HCT116 (cell line): ENCODE measurements around the gene TMEM62.

ENCODE experiments used
- CBX3 ChIP-seq: IDR thresholded peaks from 2 replicates; pipeline ENCODE4 v1.6.1; 2012; ENCODE audit warnings: low read depth
- CEBPB ChIP-seq: IDR thresholded peaks from 2 replicates; pipeline ENCODE4 v1.6.1; 2012; ENCODE audit warnings: low read depth
- CTCF ChIP-seq, 3 experiments: fragments of 200-600 bp in 1 of 3; sonication (generic) in 1 of 3; IDR thresholded peaks in 2 of 3; conservative IDR thresholded peaks in 1 of 3; 2 replicates each; pipeline ENCODE4 v1.5.1; 2012 to 2017; ENCODE audit warnings: low read depth in 2 of 3, low read length in 2 of 3, antibody characterized with exemption in 1 of 3, borderline replicate concordance in 1 of 3, control low read depth in 1 of 3, mild to moderate bottlenecking in 1 of 3, mixed read lengths in 1 of 3, mixed run types in 1 of 3, moderate library complexity in 1 of 3; ENCODE audit not compliant: insufficient read depth in 1 of 3
- EZH2phosphoT487 ChIP-seq: fragments of 200-600 bp; IDR thresholded peaks from 2 replicates; pipeline ENCODE4 v1.6.1; 2018; ENCODE audit warnings: antibody characterized with exemption, borderline replicate concordance
- JUND ChIP-seq: IDR thresholded peaks from 2 replicates; pipeline ENCODE4 v1.6.1; 2012
- POLR2A ChIP-seq: IDR thresholded peaks from 2 replicates; pipeline ENCODE4 v1.7.0; 2011; ENCODE audit warnings: borderline replicate concordance; ENCODE audit not compliant: insufficient read depth, insufficient read length; ENCODE audit errors: extremely low read depth
- POLR2AphosphoS5 ChIP-seq: IDR thresholded peaks from 2 replicates; pipeline ENCODE4 v1.6.1; 2011; ENCODE audit warnings: mild to moderate bottlenecking, low read depth, low read length, moderate library complexity
- RAD21 ChIP-seq: IDR thresholded peaks from 2 replicates; pipeline ENCODE4 v1.6.1; 2012; ENCODE audit warnings: low read depth, mild to moderate bottlenecking
- REST ChIP-seq: IDR thresholded peaks from 2 replicates; pipeline ENCODE4 v1.6.1; 2012; ENCODE audit warnings: low read depth
- SRF ChIP-seq: IDR thresholded peaks from 2 replicates; pipeline ENCODE4 v1.6.1; 2012; ENCODE audit warnings: low read depth

- TF ChIP-seq CTCF (IDR thresholded peaks at IDR 0.05 in 2 of 3, conservative IDR thresholded peaks at IDR 0.05 in 1 of 3; ENCODE audit: borderline replicate concordance in 1 of 3, insufficient read depth in 1 of 3, low read depth in 2 of 3, low read length in 2 of 3), result no peak
- no peak for TF ChIP-seq SRF
- TF ChIP-seq REST, result no peak
- no peak for TF ChIP-seq POLR2A
- TF ChIP-seq CEBPB, result no peak
- no peak for TF ChIP-seq CBX3
- no peak for TF ChIP-seq JUND
- TF ChIP-seq EZH2phosphoT487, result no peak
- TF ChIP-seq POLR2AphosphoS5, result no peak
- TF ChIP-seq RAD21, result no peak
These were observed 15.1 kb upstream of the TMEM62 start for GRCh38 chr15:43118286-43118685.
